ENCODE data around the gene PRKAR1B.

GRCh38 chr7:571096-571717, 155.9 kb downstream of the PRKAR1B start:
- TF ChIP-seq POLR2AphosphoS5 (IDR thresholded peaks at IDR 0.05), result no peak
- no peak for TF ChIP-seq CTCF (IDR thresholded peaks at IDR 0.05)
- no peak for TF ChIP-seq POLR2A (IDR thresholded peaks at IDR 0.05)
